ENCODE data around the gene TYK2. TPM values are rescaled to one million over a fixed set of nuclear protein-coding genes. Genes with fewer than 3 reads are reported as not detected.

TYK2 gene
- total RNA-seq, 1 experiment from 2014 or later: 118 TPM

GRCh38 chr19:10344780-10345179 is 35.6 kb downstream of the TYK2 start:
- ChIA-PET CTCF (no interaction called here), POLR2A (ENCODE audit: low non-redundant PET) (interaction anchor here (0.6 kb wide), 1 partner anchor 14 kb away, joined by 14 read pairs; no protein-coding TSS in a partner anchor)
- no peak for TF ChIP-seq CTCF (conservative IDR thresholded peaks at IDR 0.05; ENCODE audit: low read depth, low read length)
- TF ChIP-seq EZH2 (IDR thresholded peaks at IDR 0.05; ENCODE audit: borderline replicate concordance, low read depth, low read length, poor library complexity, severe bottlenecking): no peak
- no peak for DNase-seq (ENCODE audit: low spot score)
- H3K36me3 ChIP-seq (ENCODE audit: insufficient read depth, low read length, poor library complexity, severe bottlenecking): no peaks in the 10 kb centered on the region
- H3K27me3 ChIP-seq (replicated peaks; ENCODE audit: insufficient read depth, low read depth, low read length, poor library complexity): no peaks in the 10 kb centered on the region
- no peaks in the 10 kb centered on the region for H3K9me3 ChIP-seq (ENCODE audit: low read depth, low read length, poor library complexity, severe bottlenecking)
- intact Hi-C loops (cut with micrococcal nuclease; ENCODE audit: unreplicated experiment): no loop called here
- no TSS peak for BruUV-seq (replicated peaks)
- H3K27ac ChIP-seq (ENCODE audit: low read depth, low read length, poor library complexity, severe bottlenecking): no peak overlapping the region
- no peak overlapping the region for H3K4me3 ChIP-seq (ENCODE audit: low read depth, low read length, poor library complexity, severe bottlenecking)
- H3K4me1 ChIP-seq (ENCODE audit: insufficient read depth, low read length, poor library complexity, severe bottlenecking): no peaks in the 10 kb centered on the region

GRCh38 chr19:10343495-10343894 is 36.9 kb downstream of the TYK2 start:
- H3K4me1 ChIP-seq (ENCODE audit: insufficient read depth, low read length, poor library complexity, severe bottlenecking): no peaks in the 10 kb centered on the region
- intact Hi-C loops (cut with micrococcal nuclease; ENCODE audit: unreplicated experiment): no loop called here
- no peak for DNase-seq (ENCODE audit: low spot score)
- no peaks in the 10 kb centered on the region for H3K27me3 ChIP-seq (replicated peaks; ENCODE audit: insufficient read depth, low read depth, low read length, poor library complexity)
- no TSS peak for BruUV-seq (replicated peaks)
- ChIA-PET POLR2A (ENCODE audit: low non-redundant PET) (no interaction called here), CTCF (interaction anchor here (0.6 kb wide), 1 partner anchor 430 kb away, joined by 3 read pairs; no protein-coding TSS in a partner anchor)
- no peaks in the 10 kb centered on the region for H3K9me3 ChIP-seq (ENCODE audit: low read depth, low read length, poor library complexity, severe bottlenecking)
- H3K27ac ChIP-seq (ENCODE audit: low read depth, low read length, poor library complexity, severe bottlenecking): no peak overlapping the region
- TF ChIP-seq EZH2 (IDR thresholded peaks at IDR 0.05; ENCODE audit: borderline replicate concordance, low read depth, low read length, poor library complexity, severe bottlenecking) (no peak), CTCF (conservative IDR thresholded peaks at IDR 0.05; ENCODE audit: low read depth, low read length) (no peak)
- H3K4me3 ChIP-seq (ENCODE audit: low read depth, low read length, poor library complexity, severe bottlenecking): no peak overlapping the region
- no peaks in the 10 kb centered on the region for H3K36me3 ChIP-seq (ENCODE audit: insufficient read depth, low read length, poor library complexity, severe bottlenecking)

- ChIA-PET CTCF (interaction anchor here (0.7 kb wide), 1 partner anchor 10 kb away, joined by 3 read pairs; no protein-coding TSS in a partner anchor), POLR2A (ENCODE audit: low non-redundant PET) (no interaction called here)
- Histone ChIP-seq H3K9me3 (ENCODE audit: low read depth, low read length, poor library complexity, severe bottlenecking) (no peaks in the 10 kb centered on the region), H3K36me3 (ENCODE audit: insufficient read depth, low read length, poor library complexity, severe bottlenecking) (no peaks in the 10 kb centered on the region), H3K27ac (ENCODE audit: low read depth, low read length, poor library complexity, severe bottlenecking) (no peak overlapping the region), H3K27me3 (replicated peaks; ENCODE audit: insufficient read depth, low read depth, low read length, poor library complexity) (no peaks in the 10 kb centered on the region), H3K4me3 (ENCODE audit: low read depth, low read length, poor library complexity, severe bottlenecking) (no peak overlapping the region), H3K4me1 (ENCODE audit: insufficient read depth, low read length, poor library complexity, severe bottlenecking) (peaks cover 13% of the 10 kb centered on the region)
- no peak for TF ChIP-seq EZH2 (IDR thresholded peaks at IDR 0.05; ENCODE audit: borderline replicate concordance, low read depth, low read length, poor library complexity, severe bottlenecking)
- TF ChIP-seq CTCF (conservative IDR thresholded peaks at IDR 0.05; ENCODE audit: low read depth, low read length): no peak
- intact Hi-C loops (cut with micrococcal nuclease; ENCODE audit: unreplicated experiment): loop anchor here (5.0 kb wide), 1 partner anchor 42 kb away; the partner anchor contains the start of gene TYK2
- no TSS peak for BruUV-seq (replicated peaks)
- no peak for DNase-seq (ENCODE audit: low spot score)
Observed at GRCh38 chr19:10339977-10340376, 40.4 kb downstream of the TYK2 start.
